SK-N-MC (cell line): ENCODE data around the gene ADCY3.

ENCODE experiments used
- DNase-seq: peaks from one replicate; pipeline ENCODE4 v3.0.0-alpha.2; 2011; ENCODE audit warnings: low read depth, low spot score
- H3K27ac ChIP-seq: fragments of 200-600 bp; sonication (generic); 2 replicates; pipeline ENCODE4 v1.5.1; 2016; ENCODE audit warnings: mixed run types
- H3K36me3 ChIP-seq: fragments of 200-600 bp; sonication (generic); 2 replicates; pipeline ENCODE4 v1.6.1; 2017; ENCODE audit warnings: antibody characterized with exemption, low read length, mixed read lengths; ENCODE audit not compliant: insufficient read depth
- H3K4me3 ChIP-seq: fragments of 200-600 bp; sonication (generic); 2 replicates; pipeline ENCODE4 v1.5.1; 2016
- H3K9ac ChIP-seq: fragments of 200-600 bp; sonication (generic); 2 replicates; pipeline ENCODE4 v1.8.0; 2017; ENCODE audit warnings: mixed run types, mixed read lengths; ENCODE audit not compliant: insufficient read length
- H3K9me3 ChIP-seq: fragments of 200-600 bp; sonication (generic); 2 replicates; pipeline ENCODE4 v1.6.1; 2017; ENCODE audit warnings: low read depth, mild to moderate bottlenecking, antibody characterized with exemption, low read length, moderate library complexity, mixed read lengths
- EZH2 ChIP-seq: fragments of 200-600 bp; sonication (generic); IDR thresholded peaks from one replicate; pipeline ENCODE4 v1.6.1; 2017; ENCODE audit warnings: antibody characterized with exemption
- FOXP2 ChIP-seq: optimal IDR thresholded peaks from 2 replicates; pipeline ENCODE3; 2011; ENCODE audit warnings: mild to moderate bottlenecking, moderate library complexity; ENCODE audit not compliant: insufficient read depth; ENCODE audit errors: extremely low read length, control extremely low read depth
- POLR2AphosphoS5 ChIP-seq: IDR thresholded peaks from 2 replicates; pipeline ENCODE4 v1.6.1; 2012; ENCODE audit warnings: mild to moderate bottlenecking, low read depth, low read length, borderline replicate concordance

The ADCY3 gene

GRCh38 chr2:24889221-24889620 lies 30.8 kb downstream of the ADCY3 start:
- Histone ChIP-seq H3K9ac (no peak overlapping the region), H3K36me3 (no peaks in the 10 kb centered on the region), H3K4me3 (no peak overlapping the region), H3K27ac (no peak overlapping the region), H3K9me3 (no peaks in the 10 kb centered on the region)
- no peak for TF ChIP-seq FOXP2
- DNase-seq, result no peak

DNA sequence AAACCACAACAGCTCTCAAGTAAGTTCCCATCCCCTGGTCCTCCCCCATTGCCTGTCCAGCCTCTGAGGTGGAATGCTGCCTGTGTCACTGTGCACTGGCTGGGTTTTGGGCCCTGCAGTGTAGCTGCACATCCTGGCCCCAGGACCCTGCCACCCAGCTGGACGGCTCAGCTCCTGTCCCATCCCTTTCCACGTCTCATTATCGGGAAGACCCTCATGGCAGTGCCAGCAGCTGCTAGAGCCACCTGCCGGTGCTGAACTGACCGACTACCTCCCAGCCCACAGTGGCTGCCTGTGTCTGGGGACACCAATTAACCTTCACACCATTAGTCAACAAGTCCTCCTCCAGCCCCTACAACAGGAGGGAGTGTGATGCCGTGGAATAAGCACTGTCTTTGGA lies 31.9 kb downstream of the ADCY3 start:
- no peaks in the 10 kb centered on the region for H3K36me3 ChIP-seq
- DNase-seq, result no peak
- H3K9me3 ChIP-seq, result no peaks in the 10 kb centered on the region
- no peak overlapping the region for H3K27ac ChIP-seq
- no peak overlapping the region for H3K4me3 ChIP-seq
- no peak for TF ChIP-seq FOXP2
- TF ChIP-seq POLR2AphosphoS5, result no peak
- no peak for TF ChIP-seq EZH2
- no peak overlapping the region for H3K9ac ChIP-seq

- Histone ChIP-seq H3K4me3 (no peak overlapping the region), H3K9ac (no peak overlapping the region), H3K9me3 (no peaks in the 10 kb centered on the region), H3K36me3 (no peaks in the 10 kb centered on the region), H3K27ac (no peak overlapping the region)
- no peak for DNase-seq
- TF ChIP-seq FOXP2 (no peak), EZH2 (no peak), POLR2AphosphoS5 (no peak)
These were observed 32.6 kb downstream of the ADCY3 start for GRCh38 chr2:24887307-24887874.

GRCh38 chr2:24886691-24887304 lies 33.2 kb downstream of the ADCY3 start:
- Histone ChIP-seq H3K9ac (no peak overlapping the region), H3K9me3 (no peaks in the 10 kb centered on the region), H3K27ac (no peak overlapping the region), H3K4me3 (no peak overlapping the region), H3K36me3 (no peaks in the 10 kb centered on the region)
- no peak for DNase-seq
- no peak for TF ChIP-seq FOXP2
- no peak for TF ChIP-seq EZH2
- TF ChIP-seq POLR2AphosphoS5, result no peak

- no peak overlapping the region for H3K27ac ChIP-seq
- TF ChIP-seq EZH2 (no peak), POLR2AphosphoS5 (no peak), FOXP2 (no peak)
- no peak overlapping the region for H3K4me3 ChIP-seq
- no peaks in the 10 kb centered on the region for H3K36me3 ChIP-seq
- no peaks in the 10 kb centered on the region for H3K9me3 ChIP-seq
- no peak for DNase-seq
- H3K9ac ChIP-seq, result no peak overlapping the region
These were observed 33.9 kb downstream of the ADCY3 start for GRCh38 chr2:24886126-24886501.

DNA sequence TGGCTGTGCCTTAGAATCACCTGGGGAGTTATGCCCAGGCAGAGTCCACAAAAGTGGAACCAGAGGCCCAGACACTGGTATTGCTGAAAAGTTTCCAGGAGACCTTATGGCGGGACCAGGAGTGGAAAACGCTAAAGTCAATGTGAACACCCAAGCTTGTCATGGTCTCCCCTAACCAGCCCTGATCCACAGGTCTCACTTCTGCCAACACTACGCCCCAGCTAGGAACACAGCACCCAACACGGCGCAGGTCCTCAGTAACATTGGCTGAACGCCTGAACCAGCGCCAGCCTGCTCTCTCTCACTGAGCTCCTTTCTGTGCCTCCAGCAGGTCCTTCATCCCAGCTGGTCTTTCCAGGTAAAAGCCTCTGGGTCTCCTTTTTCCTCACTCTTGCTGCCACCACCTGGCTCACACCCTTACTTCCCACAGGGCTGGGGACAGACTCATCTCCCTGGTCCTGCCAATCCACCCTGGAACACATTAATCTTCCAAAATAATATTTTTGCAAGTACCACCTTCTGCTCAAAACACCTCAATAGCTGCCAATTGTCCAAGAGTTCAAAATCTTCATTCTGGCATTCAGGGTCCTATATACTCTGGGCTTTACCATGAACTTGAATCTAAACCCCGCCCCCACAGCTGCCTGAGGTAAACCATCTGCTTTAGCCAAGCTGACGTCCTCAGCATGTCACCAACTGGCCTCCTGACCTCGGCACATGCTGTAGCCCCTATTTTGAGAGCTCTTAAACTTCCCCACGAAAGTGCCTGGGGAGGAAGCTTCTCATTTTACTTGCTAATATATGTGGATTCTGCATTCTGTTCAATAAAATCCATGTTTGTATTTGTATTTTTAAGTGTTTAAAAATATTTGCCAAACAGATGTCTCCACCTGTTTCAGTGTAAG lies 34.6 kb downstream of the ADCY3 start:
- H3K9me3 ChIP-seq, result no peaks in the 10 kb centered on the region
- no peak for DNase-seq
- TF ChIP-seq EZH2 (no peak), POLR2AphosphoS5 (no peak), FOXP2 (no peak)
- H3K27ac ChIP-seq, result no peak overlapping the region
- H3K4me3 ChIP-seq, result no peak overlapping the region
- no peak overlapping the region for H3K9ac ChIP-seq
- H3K36me3 ChIP-seq, result no peaks in the 10 kb centered on the region

GRCh38 chr2:24883946-24884345 lies 36.1 kb downstream of the ADCY3 start:
- Histone ChIP-seq H3K4me3 (no peak overlapping the region), H3K36me3 (no peaks in the 10 kb centered on the region), H3K9me3 (no peaks in the 10 kb centered on the region), H3K9ac (no peak overlapping the region), H3K27ac (no peak overlapping the region)
- no peak for TF ChIP-seq POLR2AphosphoS5
- TF ChIP-seq FOXP2, result no peak
- TF ChIP-seq EZH2, result no peak
- DNase-seq, result no peak

- H3K27ac ChIP-seq, result no peak overlapping the region
- TF ChIP-seq POLR2AphosphoS5 (no peak), FOXP2 (no peak), EZH2 (no peak)
- H3K36me3 ChIP-seq, result no peaks in the 10 kb centered on the region
- H3K4me3 ChIP-seq, result no peak overlapping the region
- no peak overlapping the region for H3K9ac ChIP-seq
- H3K9me3 ChIP-seq, result no peaks in the 10 kb centered on the region
- no peak for DNase-seq
These were observed 38.4 kb downstream of the ADCY3 start for GRCh38 chr2:24881623-24882022.

GRCh38 chr2:24881158-24881557 lies 38.9 kb downstream of the ADCY3 start:
- DNase-seq, result no peak
- H3K27ac ChIP-seq, result no peak overlapping the region

More at GRCh38 chr2:24881158-24881557, 38.9 kb downstream of the ADCY3 start:
- H3K9ac ChIP-seq, result no peak overlapping the region
- H3K9me3 ChIP-seq, result no peaks in the 10 kb centered on the region
- TF ChIP-seq FOXP2 (no peak), POLR2AphosphoS5 (no peak), EZH2 (no peak)
- no peak overlapping the region for H3K4me3 ChIP-seq
- no peaks in the 10 kb centered on the region for H3K36me3 ChIP-seq
